ENCODE results near the gene ZKSCAN2.

Gene ZKSCAN2

GRCh38 chr16:25257470-25257955 is at the start of gene ZKSCAN2:
Gene ZKSCAN2, minus strand, starts transcription at chr16:25257845. Its CDS starts 718 bp downstream, at chr16:25257127.
- peak; percentile 81 for DNase-seq

- no peak for DNase-seq
Observed at GRCh38 chr16:25299792-25300590, 42.3 kb upstream of the ZKSCAN2 start.

GRCh38 chr16:25298165-25298872 is 40.7 kb upstream of the ZKSCAN2 start:
- DNase-seq: no peak

- no peak for DNase-seq
Observed at GRCh38 chr16:25297151-25297787, 39.6 kb upstream of the ZKSCAN2 start.

GRCh38 chr16:25291580-25291979 is 33.9 kb upstream of the ZKSCAN2 start:
- no peak for DNase-seq

- DNase-seq: no peak
Observed at GRCh38 chr16:25289466-25289865, 31.8 kb upstream of the ZKSCAN2 start.

GRCh38 chr16:25279491-25279890 is 21.8 kb upstream of the ZKSCAN2 start:
- no peak for DNase-seq

- DNase-seq: no peak
Observed at GRCh38 chr16:25271421-25271820, 13.8 kb upstream of the ZKSCAN2 start.

- DNase-seq: no peak
Observed at GRCh38 chr16:25270577-25270976, 12.9 kb upstream of the ZKSCAN2 start.

GRCh38 chr16:25269879-25270278 is 12.2 kb upstream of the ZKSCAN2 start:
- DNase-seq: no peak

- no peak for DNase-seq
Observed at GRCh38 chr16:25265968-25266367, 8.3 kb upstream of the ZKSCAN2 start.

GRCh38 chr16:25264597-25264996 is 7.0 kb upstream of the ZKSCAN2 start:
- DNase-seq: no peak

- no peak for DNase-seq
Observed at GRCh38 chr16:25260416-25260815, 2.8 kb upstream of the ZKSCAN2 start.

GRCh38 chr16:25258861-25259179 is 1.2 kb upstream of the ZKSCAN2 start:
- no peak for DNase-seq

- DNase-seq: peak; percentile 75
Observed at GRCh38 chr16:25257956-25258860, 563 bp upstream of the ZKSCAN2 start.

- DNase-seq: no peak
Observed at GRCh38 chr16:25256695-25257469, 763 bp downstream of the ZKSCAN2 start.

GRCh38 chr16:25253322-25253721 is 4.3 kb downstream of the ZKSCAN2 start:
- DNase-seq: no peak

- no peak for DNase-seq
Observed at GRCh38 chr16:25250467-25250866, 7.2 kb downstream of the ZKSCAN2 start.

- DNase-seq: no peak
Observed at GRCh38 chr16:25235991-25236390, 21.7 kb downstream of the ZKSCAN2 start.

- no peak for DNase-seq
Observed at GRCh38 chr16:25228372-25228771, 29.3 kb downstream of the ZKSCAN2 start.

GRCh38 chr16:25224731-25225319 is 32.8 kb downstream of the ZKSCAN2 start:
- DNase-seq: no peak
